Mesenchymal stem cell (in vitro differentiated cells and primary cell): ENCODE measurements around the gene TGM2.

Experiments
- DNase-seq: peaks from one replicate; pipeline ENCODE4 v3.0.0-alpha.2; 2013
- H2AFZ ChIP-seq: one replicate; pipeline ENCODE4 v1.6.1; 2013; ENCODE audit warnings: low read depth, mild to moderate bottlenecking, control low read depth, inconsistent platforms, low read length, moderate library complexity
- H2AK5ac ChIP-seq: 2 replicates; pipeline ENCODE4 v1.6.1; 2013; ENCODE audit warnings: low read length, moderate library complexity, mild to moderate bottlenecking, inconsistent platforms; ENCODE audit not compliant: severe bottlenecking
- H2BK120ac ChIP-seq: one replicate; pipeline ENCODE4 v1.6.1; 2013; ENCODE audit warnings: low read depth, mild to moderate bottlenecking, inconsistent platforms, low read length, moderate library complexity
- H2BK12ac ChIP-seq, 2 experiments: one replicate each; pipeline ENCODE4 v1.6.1; 2013; ENCODE audit warnings: inconsistent platforms in 2 of 2, low read length in 2 of 2, mild to moderate bottlenecking in 2 of 2, moderate library complexity in 2 of 2, control low read depth in 1 of 2
- H2BK15ac ChIP-seq: one replicate; pipeline ENCODE4 v1.6.1; 2013; ENCODE audit warnings: mild to moderate bottlenecking, low read depth, inconsistent platforms; ENCODE audit not compliant: poor library complexity, severe bottlenecking
- H2BK5ac ChIP-seq: 2 replicates; pipeline ENCODE4 v1.6.1; 2013; ENCODE audit warnings: low read depth, mild to moderate bottlenecking, low read length, control low read depth, inconsistent platforms; ENCODE audit not compliant: poor library complexity, severe bottlenecking
- H3K14ac ChIP-seq, 2 experiments: one replicate each; pipeline ENCODE4 v1.6.1; 2013; ENCODE audit warnings: inconsistent platforms in 2 of 2, low read length in 2 of 2, control low read depth in 1 of 2, mild to moderate bottlenecking in 1 of 2, moderate library complexity in 1 of 2
- H3K18ac ChIP-seq, 2 experiments: one replicate each; pipeline ENCODE4 v1.6.1; 2013; ENCODE audit warnings: inconsistent platforms in 2 of 2, low read length in 2 of 2, control low read depth in 1 of 2, low read depth in 1 of 2, mild to moderate bottlenecking in 1 of 2
- H3K23ac ChIP-seq, 2 experiments: one replicate each; pipeline ENCODE4 v1.6.1; 2013; ENCODE audit warnings: inconsistent platforms in 2 of 2, low read length in 2 of 2, mild to moderate bottlenecking in 2 of 2, moderate library complexity in 2 of 2, control low read depth in 1 of 2
- H3K27ac ChIP-seq: 2 replicates; pipeline ENCODE4 v1.5.1; 2013; ENCODE audit warnings: mild to moderate bottlenecking, moderate library complexity, low read length, control low read depth, inconsistent platforms; ENCODE audit not compliant: poor library complexity, severe bottlenecking
- H3K27me3 ChIP-seq, 2 experiments: 2 replicates each; pipeline versions ENCODE4 v1.6.1 to v1.7.0; 2013; ENCODE audit warnings: low read length in 2 of 2, mild to moderate bottlenecking in 2 of 2, moderate library complexity in 2 of 2, control low read depth in 1 of 2, inconsistent platforms in 1 of 2; ENCODE audit not compliant: control insufficient read depth in 1 of 2, insufficient read depth in 1 of 2
- H3K36me3 ChIP-seq, 2 experiments: 2 replicates each; pipeline versions ENCODE4 v1.6.1 to v1.7.0; 2013; ENCODE audit warnings: low read length in 2 of 2, control low read depth in 1 of 2, inconsistent platforms in 1 of 2, low read depth in 1 of 2, mild to moderate bottlenecking in 1 of 2; ENCODE audit not compliant: insufficient read depth in 2 of 2, control insufficient read depth in 1 of 2
- H3K4ac ChIP-seq, 2 experiments: one replicate each; pipeline ENCODE4 v1.6.1; 2013; ENCODE audit warnings: inconsistent platforms in 2 of 2, low read length in 2 of 2, mild to moderate bottlenecking in 2 of 2, moderate library complexity in 2 of 2, control low read depth in 1 of 2, low read depth in 1 of 2
- H3K4me1 ChIP-seq: 2 replicates; pipeline ENCODE4 v1.6.1; 2013; ENCODE audit warnings: low read depth, low read length, control low read depth; ENCODE audit not compliant: control insufficient read depth, insufficient read depth
- H3K4me2 ChIP-seq: 2 replicates; pipeline ENCODE4 v1.6.1; 2013; ENCODE audit warnings: low read length, mild to moderate bottlenecking, inconsistent platforms; ENCODE audit not compliant: poor library complexity, severe bottlenecking
- H3K4me3 ChIP-seq, 2 experiments: 2 replicates each; pipeline versions ENCODE4 v1.5.1 to v1.7.0; 2013; ENCODE audit warnings: low read length in 2 of 2, mild to moderate bottlenecking in 2 of 2, control low read depth in 1 of 2, low read depth in 1 of 2; ENCODE audit not compliant: insufficient read depth in 1 of 2
- H3K79me1 ChIP-seq: replicated peaks from 2 replicates; pipeline ENCODE4 v1.6.1; 2013; ENCODE audit warnings: mild to moderate bottlenecking, control low read depth, low read length, inconsistent platforms; ENCODE audit not compliant: poor library complexity, severe bottlenecking
- H3K9ac ChIP-seq: 2 replicates; pipeline ENCODE4 v1.7.0; 2013; ENCODE audit warnings: mild to moderate bottlenecking, low read length, moderate library complexity
- H3K9me3 ChIP-seq: 2 replicates; pipeline ENCODE4 v1.7.0; 2013; ENCODE audit warnings: mild to moderate bottlenecking, low read length; ENCODE audit not compliant: control insufficient read depth
- H4K8ac ChIP-seq: one replicate; pipeline ENCODE4 v1.6.1; 2013; ENCODE audit warnings: inconsistent platforms, mild to moderate bottlenecking, low read length, moderate library complexity
- H4K91ac ChIP-seq: one replicate; pipeline ENCODE4 v1.6.1; 2013; ENCODE audit warnings: mild to moderate bottlenecking, low read length, inconsistent platforms
- WGBS: methylation state at CpG from one replicate; pipeline ENCODE4 v1.1.7; 2013; ENCODE audit warnings: mixed read lengths; 5-methylcytosine and 5-hydroxymethylcytosine counted together

The TGM2 gene

DNA sequence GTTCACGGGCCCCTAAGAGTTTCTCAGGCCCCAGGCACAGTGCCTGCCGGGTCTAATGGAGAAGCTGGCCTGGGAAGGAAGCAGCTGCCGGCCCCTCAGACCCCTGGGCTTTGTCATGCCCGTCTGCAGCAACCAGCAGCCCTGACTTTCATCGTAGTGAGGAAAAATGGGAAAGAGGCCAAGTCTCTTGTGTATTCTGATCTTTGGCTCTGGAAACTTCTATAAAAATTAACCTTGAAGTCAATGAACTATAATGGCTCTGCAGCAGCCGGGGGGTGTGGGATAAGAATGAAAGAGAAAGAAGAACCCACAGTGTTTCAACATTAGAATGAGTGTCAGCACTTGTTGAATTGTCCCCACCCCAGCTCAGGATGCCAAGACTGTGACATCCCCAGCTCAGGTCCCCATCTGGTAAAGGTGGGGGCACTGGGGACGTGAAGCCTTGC is 12.9 kb downstream of the TGM2 start:
- Histone ChIP-seq H2BK120ac (no peak overlapping the region), H3K4me2 (peak overlapping the region; percentile 62), H2AFZ (no peak overlapping the region), H3K36me3 (peaks cover 4 to 13% of the 10 kb centered on the region in 2 experiments), H3K4ac (no peak overlapping the region), H3K79me1 (no peaks in the 10 kb centered on the region), H3K4me3 (no peak overlapping the region), H3K14ac (no peak overlapping the region), H3K18ac (peak overlapping the region; percentile 15 to 28), H3K27me3 (peaks cover 0 to 2% of the 10 kb centered on the region in 2 experiments), H2BK12ac (no peak overlapping the region), H2AK5ac (no peak overlapping the region), H2BK15ac (no peak overlapping the region), H3K4me1 (peaks cover 23% of the 10 kb centered on the region), H3K23ac (no peak overlapping the region), H3K27ac (peak overlapping the region; percentile 97), H4K8ac (peak overlapping the region; percentile 33), H4K91ac (no peak overlapping the region), H3K9ac (no peak overlapping the region), H3K9me3 (peaks cover 4% of the 10 kb centered on the region), H2BK5ac (peak overlapping the region; percentile 46)
- WGBS = 62% methylated on average over 6 of the region's 7 CpGs
- peak; percentile 61 for DNase-seq

DNA sequence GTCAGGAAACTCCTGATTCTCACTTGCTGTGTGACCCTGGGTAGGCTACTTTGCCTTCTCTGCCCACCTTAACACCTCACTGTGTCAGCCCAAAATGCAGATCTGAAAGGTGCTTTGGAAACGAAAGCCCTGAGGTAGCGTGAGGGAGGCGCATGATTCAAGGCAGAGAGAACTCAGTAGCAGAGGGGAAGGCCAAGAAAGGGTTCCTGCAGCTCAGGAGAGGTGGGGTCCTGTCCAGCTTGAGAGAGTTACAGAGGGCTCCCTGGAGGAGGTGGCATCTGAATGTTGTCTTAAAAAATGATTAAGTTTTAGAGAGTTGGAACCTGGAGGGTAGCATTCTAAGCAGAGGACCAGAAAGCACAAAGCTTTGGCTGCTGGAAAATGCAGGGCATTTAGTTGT is 13.6 kb downstream of the TGM2 start:
- Histone ChIP-seq H3K27me3 (peaks cover 0 to 3% of the 10 kb centered on the region in 2 experiments), H4K8ac (no peak overlapping the region), H3K4me2 (no peak overlapping the region), H3K4ac (peak overlapping the region in 1 of 2 experiments; percentile 67), H2BK5ac (no peak overlapping the region), H3K4me3 (no peak overlapping the region), H3K9ac (no peak overlapping the region), H3K79me1 (no peaks in the 10 kb centered on the region), H3K18ac (no peak overlapping the region), H2AFZ (no peak overlapping the region), H3K9me3 (peaks cover 4% of the 10 kb centered on the region), H3K23ac (no peak overlapping the region), H3K4me1 (peaks cover 25% of the 10 kb centered on the region), H3K36me3 (peaks cover 4 to 17% of the 10 kb centered on the region in 2 experiments), H2BK15ac (no peak overlapping the region), H2BK12ac (no peak overlapping the region), H3K27ac (peak overlapping the region; percentile 97), H3K14ac (no peak overlapping the region), H2AK5ac (peak overlapping the region; percentile 38), H4K91ac (no peak overlapping the region), H2BK120ac (no peak overlapping the region)
- DNase-seq = no peak
- WGBS = 93% methylated on average over 3 of the region's 3 CpGs

DNA sequence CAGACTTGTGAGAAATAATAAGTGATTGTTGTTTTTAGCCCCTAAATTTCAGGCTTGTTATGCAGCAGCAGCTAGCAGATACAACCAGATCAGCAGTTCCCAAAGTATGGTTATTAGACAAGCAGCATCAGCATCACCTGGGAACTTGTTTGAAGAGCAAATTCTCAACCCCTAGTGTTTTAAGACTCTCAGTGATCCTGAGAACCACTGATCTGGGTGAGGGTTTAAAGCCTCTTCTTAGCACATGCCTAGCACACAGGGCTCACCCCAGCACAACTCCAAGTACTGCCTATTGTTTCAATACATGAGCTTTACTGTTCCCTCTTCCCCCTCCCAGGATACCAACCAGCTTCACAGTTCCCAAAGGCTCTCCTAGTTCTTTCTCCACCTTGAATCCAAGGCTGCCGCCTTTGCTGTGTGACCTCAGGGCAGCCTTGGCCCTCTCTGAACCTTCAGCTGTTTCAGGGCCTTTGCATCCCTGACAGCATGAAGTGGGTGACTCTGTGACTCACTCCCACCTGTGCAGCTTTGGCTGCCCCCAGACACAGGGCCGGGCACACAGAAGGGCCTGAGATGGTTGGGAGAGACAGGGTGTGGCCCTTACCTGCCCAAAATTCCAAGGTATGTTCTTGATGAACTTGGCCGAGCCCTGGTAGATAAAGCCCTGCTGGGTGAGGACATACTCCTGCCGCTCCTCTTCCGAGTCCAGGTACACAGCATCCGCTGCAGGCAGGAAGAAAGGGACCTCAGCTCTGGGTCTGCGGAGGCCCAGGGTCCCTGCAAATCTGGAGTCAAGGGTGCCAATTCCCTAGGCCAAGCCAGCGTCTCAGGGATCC is 14.5 kb downstream of the TGM2 start:
- no peak overlapping the region for H3K4ac ChIP-seq
- no peak for DNase-seq
- peak overlapping the region in 1 of 2 experiments; percentile 30 for H2BK12ac ChIP-seq
- H3K27ac ChIP-seq = no peak overlapping the region
- H2BK5ac ChIP-seq = no peak overlapping the region
- H3K18ac ChIP-seq = peak overlapping the region in 1 of 2 experiments; percentile 11
- peaks cover 4 to 14% of the 10 kb centered on the region in 2 experiments for H3K36me3 ChIP-seq
- no peak overlapping the region for H3K4me3 ChIP-seq
- H3K9me3 ChIP-seq = peaks cover 4% of the 10 kb centered on the region
- no peak overlapping the region for H2BK120ac ChIP-seq
- H3K9ac ChIP-seq = no peak overlapping the region
- H2AK5ac ChIP-seq = peak overlapping the region; percentile 36
- no peak overlapping the region for H3K4me2 ChIP-seq
- no peaks in the 10 kb centered on the region for H3K79me1 ChIP-seq
- H3K23ac ChIP-seq = no peak overlapping the region
- H2AFZ ChIP-seq = no peak overlapping the region
- H3K4me1 ChIP-seq = peaks cover 21% of the 10 kb centered on the region
- no peak overlapping the region for H4K91ac ChIP-seq
- H3K14ac ChIP-seq = no peak overlapping the region
- H3K27me3 ChIP-seq = peaks cover 0 to 3% of the 10 kb centered on the region in 2 experiments
- H4K8ac ChIP-seq = no peak overlapping the region
- 93% methylated on average over 8 of the region's 8 CpGs for WGBS
- H2BK15ac ChIP-seq = peak overlapping the region; percentile 45

DNA sequence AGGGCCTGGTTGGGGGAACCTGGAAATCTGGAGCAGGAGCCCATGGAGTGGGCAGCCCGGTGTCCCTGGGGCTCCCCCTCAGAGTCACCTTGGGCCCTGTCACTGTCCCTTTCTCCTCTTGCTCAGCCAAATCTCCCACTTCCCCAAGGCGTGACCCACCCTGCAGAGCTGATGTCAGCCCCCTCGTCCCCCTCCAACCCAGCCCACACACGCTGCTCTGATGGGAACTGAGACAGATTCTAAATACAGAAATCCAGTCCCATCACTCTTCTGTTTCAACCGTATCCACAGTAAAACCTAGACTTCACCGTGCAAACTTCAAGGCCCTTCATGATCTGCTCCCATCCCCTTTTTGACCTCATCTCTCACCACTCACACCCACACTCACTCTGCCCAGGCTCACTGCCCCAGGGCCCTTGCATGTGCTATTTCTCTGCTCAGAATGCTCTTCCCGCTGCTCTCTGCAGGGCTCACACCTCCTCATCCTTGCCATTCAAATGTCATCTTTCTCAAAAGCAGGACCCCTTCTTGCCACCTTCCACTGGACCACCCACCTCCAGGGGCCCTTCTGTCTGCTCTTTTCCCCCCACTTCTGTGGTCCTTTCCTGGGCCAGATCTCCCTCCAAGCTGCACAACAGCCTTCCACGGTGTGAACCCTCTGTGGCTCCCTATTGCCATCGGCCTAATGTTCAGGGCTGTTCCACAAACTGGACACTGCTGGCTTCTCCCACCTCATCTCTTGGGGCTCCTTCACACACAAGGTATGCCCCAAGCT is 16.6 kb downstream of the TGM2 start:
- Histone ChIP-seq H3K23ac (no peak overlapping the region), H3K9ac (no peak overlapping the region), H3K4me3 (no peak overlapping the region), H2BK12ac (no peak overlapping the region), H3K36me3 (peaks cover 4 to 14% of the 10 kb centered on the region in 2 experiments), H2AFZ (no peak overlapping the region), H3K4me1 (peaks cover 36% of the 10 kb centered on the region), H2BK120ac (no peak overlapping the region), H2BK5ac (no peak overlapping the region), H3K79me1 (no peaks in the 10 kb centered on the region), H3K4me2 (no peak overlapping the region), H3K9me3 (peaks cover 4% of the 10 kb centered on the region), H2BK15ac (no peak overlapping the region), H3K4ac (no peak overlapping the region), H3K18ac (no peak overlapping the region), H3K27ac (no peak overlapping the region), H4K91ac (no peak overlapping the region), H2AK5ac (no peak overlapping the region), H4K8ac (no peak overlapping the region), H3K27me3 (peaks cover 0 to 3% of the 10 kb centered on the region in 2 experiments), H3K14ac (no peak overlapping the region)
- no peak for DNase-seq
- WGBS = 93% methylated on average over 9 of the region's 9 CpGs
